ENCODE data around the gene CCL20.

CCL20 gene

DNA sequence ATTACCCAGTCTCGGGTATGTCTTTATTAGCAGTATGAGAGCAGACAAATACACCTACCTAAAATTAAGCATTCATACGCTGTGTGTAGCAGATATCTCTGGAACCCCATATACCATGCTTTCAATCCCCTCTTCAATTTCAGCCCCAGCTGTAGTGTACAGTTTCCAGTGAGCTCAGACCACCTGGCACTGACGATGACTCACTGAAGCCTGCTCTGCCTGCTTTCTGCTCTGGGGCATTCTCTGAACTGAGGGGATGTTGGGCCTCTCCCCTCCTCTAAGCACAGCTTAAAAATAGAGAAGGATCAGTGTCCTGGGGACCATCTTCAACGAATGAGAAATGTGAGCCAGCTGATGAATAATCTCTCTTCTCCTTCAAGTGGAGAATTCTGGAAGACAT lies 8.7 kb upstream of the CCL20 start:
- no peak for DNase-seq

DNA sequence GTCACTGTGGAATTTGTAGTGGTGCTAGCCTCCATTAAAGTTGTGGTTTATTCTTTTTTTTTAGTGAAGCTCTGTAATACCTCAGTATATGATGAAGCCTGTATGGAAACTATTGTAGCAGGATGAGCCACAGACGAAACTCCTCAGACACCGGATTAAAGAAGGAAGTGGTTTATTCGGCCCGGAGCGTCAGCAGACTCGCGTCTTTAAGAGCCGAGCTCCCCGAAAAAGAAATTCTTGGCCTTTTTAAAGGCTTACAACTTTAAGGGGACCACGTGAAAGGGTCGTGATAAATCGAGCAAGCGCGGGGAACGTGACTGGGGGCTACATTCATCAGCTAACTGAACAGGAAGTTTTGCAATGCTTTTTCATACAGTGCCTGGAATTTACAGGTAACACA lies 8.1 kb upstream of the CCL20 start:
- no peak for DNase-seq

DNA sequence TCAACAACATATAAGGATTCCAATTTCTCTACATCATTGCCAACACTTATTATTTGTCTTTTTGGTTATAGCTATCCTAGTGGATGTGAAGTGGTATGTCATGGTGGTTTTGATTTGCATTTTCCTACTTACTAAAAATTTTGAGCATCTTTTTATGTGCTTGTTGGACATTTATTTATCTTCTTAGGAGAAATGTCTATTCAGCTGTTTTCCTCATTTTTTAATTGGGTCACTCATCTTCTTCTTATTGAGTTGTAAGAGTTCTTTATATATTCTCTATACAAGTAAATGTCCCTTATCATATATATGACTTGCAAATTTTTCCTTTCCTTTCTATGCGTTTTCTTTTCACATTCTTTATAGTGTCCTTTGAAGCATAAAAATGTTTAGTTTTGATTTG lies 4.7 kb upstream of the CCL20 start:
- DNase-seq: no peak

DNA sequence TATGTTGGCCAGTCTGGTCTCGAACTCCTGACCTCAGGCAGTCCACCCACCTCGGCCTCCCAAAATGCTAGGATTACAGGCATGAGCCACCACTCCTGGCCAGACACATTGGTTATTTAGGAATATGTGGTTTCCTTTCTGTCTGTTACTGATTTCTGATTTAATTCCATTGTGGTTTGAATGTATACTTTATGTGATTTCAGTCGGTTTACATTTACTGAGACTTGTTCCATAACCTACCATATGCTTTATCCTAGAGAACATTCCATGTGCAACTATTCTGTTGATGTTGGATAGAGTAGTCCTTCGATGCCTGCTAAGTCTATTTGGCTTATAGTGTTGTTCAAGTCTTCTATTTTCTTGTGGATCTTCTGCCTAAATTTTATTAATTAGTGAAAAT lies 1.6 kb upstream of the CCL20 start:
- DNase-seq: no peak

DNA sequence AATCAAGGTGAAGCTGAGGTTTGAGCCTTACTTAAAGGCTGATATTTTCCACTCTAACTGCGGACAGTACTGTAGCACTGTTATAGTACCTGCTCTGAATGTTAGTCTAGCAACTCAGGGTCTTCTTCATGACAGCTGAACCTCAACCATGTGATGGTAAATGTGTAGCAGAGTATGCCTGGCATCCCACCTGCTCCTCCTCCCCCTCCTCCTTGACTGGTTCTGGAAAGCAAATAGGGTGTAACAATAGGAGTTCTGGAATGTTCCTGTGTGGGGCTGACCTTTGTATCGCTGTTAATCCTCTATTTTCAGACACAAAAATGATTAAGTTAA lies 447 bp upstream of the CCL20 start:
- no peak for DNase-seq

DNA sequence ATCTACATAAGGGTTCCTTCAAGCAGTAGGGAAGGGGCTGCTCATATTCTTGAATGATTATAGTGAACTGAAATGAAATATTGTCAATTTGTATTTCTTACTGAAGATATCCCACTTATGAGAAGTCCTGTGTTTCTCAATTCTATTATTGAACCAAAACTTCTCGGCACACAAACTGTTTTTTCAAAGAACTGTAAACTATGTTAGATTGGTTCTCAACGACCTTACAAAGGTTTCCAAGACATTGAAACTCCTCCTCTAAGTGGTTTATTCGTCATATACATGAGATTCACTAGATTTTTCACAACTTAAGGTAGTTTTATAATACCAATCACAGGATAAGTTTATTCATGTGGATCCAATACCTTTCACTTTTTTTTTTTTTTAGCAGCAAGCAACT lies 1.4 kb downstream of the CCL20 start:
- DNase-seq: no peak

DNA sequence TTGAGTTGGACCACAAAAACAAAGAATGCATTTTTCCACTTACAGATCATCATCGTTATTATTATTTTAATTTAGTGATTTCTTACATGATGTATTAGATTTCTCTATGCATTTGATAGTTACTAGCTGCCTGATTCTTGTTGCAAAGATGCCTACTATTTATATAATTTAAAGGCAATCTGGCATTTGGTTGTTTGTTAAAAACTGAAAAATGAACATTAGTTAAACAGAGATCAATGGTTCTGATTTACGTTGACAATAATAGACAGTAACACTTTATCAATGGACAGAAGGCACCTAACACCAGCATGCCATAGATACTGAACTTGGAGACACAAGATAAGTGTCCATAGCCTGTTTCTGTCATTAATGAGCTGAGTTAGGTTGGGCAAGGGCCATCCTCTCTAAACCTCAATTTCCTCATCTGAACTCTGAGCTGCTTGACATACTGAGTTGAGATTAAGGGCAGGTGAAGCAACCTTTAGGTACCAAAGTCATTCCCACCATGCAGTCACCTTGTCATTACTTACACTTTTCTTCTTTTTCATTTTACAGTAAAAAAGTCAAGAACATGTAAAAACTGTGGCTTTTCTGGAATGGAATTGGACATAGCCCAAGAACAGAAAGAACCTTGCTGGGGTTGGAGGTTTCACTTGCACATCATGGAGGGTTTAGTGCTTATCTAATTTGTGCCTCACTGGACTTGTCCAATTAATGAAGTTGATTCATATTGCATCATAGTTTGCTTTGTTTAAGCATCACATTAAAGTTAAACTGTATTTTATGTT lies 3.1 kb downstream of the CCL20 start:
- no peak for DNase-seq

DNA sequence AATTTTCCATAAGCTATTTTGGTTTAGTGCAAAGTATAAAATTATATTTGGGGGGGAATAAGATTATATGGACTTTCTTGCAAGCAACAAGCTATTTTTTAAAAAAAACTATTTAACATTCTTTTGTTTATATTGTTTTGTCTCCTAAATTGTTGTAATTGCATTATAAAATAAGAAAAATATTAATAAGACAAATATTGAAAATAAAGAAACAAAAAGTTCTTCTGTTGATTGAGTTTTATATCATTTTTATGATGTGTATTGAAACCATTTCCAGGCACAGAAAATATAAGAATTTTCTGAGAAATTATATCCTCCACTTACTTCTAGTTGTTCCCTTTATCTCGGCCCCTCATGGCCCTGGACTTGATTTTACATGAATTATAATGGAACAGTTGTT lies 3.7 kb downstream of the CCL20 start:
- no peak for DNase-seq

DNA sequence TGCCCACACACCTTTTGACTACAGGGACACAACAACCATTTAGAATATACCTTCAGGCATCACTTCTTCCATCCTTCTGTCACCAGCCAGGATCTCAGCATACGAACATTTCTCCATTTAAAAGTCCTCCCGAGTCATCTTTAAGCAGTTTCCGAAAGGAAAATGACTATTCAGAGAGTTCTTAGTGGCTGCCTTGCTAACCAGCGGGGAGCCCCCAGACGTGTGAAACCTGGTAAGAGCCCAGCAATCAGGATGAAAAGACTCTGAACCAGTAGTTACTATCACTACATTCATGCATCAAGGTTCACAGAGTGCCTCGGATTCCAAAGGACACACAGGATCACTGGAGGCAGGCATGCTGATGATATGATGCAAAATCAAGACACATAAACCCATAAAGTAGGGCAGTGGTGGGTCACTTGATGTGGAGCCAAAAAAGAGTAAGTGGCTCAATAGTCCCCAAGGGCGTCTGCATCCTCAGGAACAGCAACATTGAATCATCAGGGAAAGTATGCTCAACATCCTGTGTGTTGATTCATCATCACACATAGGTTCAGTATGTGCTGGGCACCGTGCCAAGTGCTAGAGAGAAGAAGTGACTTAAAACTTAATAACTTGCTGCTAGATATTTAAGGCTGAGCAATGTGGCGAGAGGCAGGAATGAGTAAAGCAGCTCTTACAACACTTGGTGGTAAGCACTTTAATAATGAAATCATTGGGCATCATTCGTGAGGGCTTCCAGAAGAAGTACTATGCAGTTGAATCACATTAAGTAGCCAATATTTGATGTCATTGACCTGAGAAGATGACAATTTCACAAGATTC lies 4.4 kb downstream of the CCL20 start:
- peak; percentile 22 for DNase-seq

DNA sequence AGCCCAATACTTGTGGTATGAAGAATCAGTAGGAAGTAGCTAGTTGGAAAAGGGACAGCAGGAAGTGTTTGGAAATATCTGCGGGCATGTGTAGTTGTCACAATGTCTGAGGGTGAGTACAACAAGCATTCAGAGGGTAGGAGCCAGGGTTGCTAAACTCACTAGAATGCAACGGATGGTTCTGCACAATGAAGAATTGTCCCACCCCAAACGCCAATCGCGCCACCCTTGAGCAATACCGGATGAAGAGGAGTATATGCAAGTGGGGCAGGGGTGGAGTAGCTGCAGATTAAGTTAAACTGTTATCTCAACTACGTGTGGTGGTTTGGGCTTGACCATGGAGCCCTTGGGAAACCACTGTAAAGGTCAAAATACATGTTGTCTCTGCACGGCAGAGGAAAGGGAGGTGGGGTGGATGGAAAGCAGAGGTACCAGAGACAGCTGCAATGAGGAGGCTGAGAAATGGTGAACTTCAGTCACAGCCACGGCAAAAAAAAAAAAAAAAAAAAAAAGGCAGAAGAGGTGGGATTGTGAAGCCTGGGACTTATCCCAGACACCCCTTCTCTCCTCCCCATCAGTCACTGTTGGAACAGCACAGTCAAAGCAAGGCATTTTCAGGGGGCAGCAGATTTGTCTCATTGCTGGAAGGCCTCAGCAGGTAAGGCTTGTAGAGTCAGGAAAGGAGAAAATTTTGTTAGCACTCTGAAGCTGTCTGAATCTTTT lies 5.2 kb downstream of the CCL20 start:
- no peak for DNase-seq

DNA sequence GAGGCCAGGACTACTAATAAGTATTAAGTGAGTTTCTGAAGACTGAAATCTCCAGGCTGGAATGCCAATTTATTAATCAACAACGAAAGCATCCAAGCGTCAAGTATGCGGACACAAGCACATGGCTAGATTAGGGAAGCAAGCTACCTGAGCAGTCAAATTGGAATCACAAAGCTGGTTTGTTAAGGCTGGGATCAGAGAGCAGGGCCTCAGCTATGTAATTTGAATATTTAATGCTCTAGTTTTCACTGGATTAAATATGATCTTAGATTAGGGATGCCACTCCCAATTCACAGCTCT lies 5.7 kb downstream of the CCL20 start:
- no peak for DNase-seq

DNA sequence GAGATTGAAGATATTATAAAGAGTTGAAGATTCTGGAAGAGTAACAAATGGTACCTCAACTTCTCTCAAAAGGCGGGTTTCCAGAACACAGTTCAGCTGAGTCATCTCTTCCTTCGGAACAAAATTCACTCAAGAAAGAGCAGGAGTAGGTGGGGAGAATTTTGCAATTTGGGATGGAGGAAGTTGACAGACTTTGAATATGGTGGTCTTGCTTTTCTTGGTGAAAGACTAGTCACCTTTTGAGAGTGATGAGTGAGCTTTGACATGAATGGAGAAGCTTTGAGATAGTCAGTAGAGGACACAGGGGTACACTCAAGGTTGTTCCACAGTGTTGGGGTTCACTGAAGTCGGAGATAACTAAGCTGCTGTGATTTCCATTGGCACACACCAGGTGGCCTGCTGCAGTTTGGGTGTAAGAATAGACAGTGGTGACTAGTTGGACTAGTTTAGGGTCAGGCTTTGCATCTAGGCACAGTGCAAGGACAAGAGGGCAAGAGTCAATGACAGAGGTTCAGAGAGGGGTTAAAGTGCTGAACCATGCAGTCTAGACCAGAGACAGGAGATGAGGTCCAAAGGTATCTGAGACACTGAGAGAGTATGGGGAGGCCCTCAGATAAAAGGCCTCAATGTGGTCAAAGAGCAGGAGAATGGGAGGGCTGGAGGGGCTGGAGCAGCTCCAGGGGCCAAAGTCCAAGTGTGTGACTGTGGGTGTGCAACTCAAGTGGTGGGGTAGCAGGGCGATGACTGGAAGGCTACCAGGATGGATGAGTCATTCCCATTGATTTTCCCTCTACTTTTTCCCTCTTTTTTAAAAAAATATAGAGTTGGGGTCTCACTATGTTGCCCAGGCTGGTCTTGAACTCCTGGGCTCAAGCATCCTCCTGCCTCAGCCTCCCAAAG lies 7.7 kb downstream of the CCL20 start:
- no peak for DNase-seq

DNA sequence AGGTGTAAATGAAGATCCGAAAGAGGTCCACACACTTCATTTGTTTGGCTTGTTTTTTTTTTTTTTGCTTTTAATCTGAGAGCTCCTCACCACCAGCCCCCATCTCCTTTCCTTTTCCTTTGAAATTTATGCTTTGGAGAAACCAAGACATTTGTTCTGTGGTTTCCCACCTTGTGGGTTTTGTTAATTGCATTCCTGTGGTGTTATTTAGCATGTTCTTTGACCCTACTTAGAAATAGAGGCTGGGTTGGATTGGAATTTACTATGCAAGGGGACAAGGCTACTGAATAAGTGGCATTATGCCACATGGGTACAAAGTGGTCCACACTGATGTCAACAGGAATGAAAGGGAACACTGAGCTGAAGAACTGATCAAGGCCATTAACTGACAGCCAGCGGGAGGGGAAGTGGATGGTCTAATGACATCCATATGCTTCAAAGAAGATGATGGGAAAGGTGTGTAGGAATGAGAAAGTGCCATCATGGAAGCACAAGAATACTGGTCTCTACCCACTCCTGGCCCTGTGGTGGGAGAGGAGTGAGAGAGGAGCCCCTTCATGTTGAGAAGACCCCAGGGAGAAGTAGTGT lies 8.9 kb downstream of the CCL20 start:
- DNase-seq: no peak

DNA sequence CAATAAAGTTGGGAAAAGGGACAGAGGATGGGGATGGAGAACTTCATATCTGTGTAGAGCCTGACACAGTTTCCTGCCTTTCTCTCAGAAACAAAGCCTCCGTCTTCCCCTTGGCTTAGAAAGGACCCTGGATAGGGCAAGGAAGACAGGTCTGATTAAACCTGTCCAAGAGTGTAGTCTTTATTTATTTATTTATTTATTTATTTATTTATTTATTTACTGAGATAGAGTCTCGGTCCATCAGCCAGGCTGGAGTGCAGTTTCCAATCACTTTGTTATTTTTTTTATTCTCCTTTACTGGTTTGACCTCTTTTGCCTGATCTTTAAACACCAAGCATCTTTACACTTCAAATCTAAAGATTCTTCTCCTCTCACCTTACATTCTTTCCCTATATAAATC lies 10.3 kb downstream of the CCL20 start:
- no peak for DNase-seq

DNA sequence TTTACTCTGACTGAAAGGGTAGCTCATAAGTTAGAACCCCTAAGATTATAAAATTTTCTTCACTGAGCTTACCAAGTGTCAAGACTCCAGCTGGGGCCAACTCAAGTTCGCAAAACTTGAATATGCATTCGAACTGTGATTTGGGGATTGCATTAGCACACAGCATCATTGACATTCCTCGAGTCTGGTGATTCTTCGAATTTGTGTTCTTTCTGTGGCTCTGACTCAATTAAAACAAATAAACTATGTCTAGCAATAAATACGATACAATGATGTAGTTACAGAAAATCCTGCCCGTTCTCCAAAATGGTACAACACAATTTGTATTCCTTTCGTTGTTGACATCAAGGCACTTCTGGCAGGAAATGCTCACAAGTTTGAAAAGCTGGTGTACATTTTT lies 11.1 kb downstream of the CCL20 start:
- DNase-seq: no peak

DNA sequence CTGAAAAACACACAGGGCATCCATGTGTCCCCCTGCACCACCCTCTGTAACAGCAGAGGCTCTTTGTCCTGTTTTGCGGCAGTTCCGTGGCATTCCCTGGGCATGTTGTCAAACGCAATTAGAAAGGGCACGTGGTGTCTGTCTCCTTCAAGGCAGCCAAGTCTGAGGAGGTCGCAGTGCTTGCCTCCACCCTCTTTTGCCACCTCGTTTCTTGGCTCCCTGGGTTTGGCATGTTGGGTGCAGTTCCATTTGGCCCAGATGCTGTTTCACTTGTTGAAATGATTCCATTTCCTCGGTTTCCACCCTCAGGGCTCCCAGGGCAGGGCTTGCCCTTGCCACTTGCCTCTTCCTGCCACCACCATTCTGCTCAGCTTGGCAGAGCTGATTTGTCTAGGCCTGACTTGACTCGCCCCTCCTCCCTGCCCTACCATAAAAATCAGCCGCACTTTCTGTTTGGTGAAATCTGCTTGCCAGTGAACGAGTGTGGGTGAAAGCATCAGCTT lies 12.4 kb downstream of the CCL20 start:
- DNase-seq: no peak

DNA sequence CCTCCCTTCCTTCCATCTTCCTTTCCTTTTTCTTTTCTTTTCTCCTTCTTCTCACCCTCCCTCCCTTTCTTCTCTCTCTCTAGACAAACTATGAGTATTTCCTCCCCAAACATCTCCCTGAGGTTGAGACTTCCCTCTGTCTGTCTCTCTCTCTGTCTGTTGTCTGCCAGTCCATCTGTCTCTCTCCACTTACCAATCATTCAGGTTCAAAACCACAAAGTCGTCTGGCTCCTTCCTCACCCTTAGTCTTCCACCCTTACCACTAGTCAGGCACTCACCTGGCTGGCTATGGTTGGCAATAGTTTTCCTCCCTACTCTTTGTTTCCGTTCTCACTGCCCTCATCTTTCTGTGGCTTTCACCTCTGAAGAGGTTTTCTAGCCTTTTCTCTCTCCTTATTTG lies 12.9 kb downstream of the CCL20 start:
- no peak for DNase-seq

DNA sequence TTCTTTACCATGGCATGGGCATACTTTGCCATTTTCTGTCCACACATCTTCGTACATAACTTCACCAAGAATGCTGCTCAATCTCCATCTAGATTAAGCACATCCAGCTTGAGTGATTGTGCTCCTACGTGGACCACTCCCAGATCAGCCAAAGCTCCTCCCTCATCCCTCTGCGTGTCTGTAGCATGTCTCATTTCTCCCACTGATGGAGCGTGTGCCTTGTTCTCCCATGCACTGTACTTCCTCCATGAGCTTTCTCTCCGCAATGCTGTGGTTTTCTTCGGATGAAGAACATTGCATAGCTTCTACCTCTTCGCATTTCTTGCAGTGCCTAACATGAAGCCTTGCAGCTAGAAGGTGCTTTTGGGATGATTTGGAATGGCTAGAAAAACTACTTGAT lies 13.5 kb downstream of the CCL20 start:
- no peak for DNase-seq

DNA sequence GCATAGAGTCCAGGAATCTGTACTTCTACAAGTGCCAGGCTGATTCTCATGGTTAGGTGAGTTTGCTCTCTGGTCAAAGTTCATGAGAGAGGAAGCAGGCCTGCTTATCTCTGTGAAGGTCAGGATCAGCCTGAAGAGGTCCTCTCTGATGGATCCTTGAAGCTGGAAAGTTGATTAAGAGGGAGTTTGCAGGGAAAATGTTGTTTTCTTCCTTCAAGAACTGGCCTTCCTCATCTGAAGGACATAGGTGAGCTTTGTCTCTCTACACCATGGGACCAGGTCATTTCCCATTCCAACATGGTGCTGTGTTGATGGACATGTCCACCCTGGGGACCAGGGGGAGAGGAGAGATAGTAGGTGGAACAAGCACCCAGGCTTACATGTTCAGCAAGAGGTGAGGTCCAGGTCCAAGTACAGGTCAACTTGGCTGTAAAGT lies 14.9 kb downstream of the CCL20 start:
- no peak for DNase-seq

DNA sequence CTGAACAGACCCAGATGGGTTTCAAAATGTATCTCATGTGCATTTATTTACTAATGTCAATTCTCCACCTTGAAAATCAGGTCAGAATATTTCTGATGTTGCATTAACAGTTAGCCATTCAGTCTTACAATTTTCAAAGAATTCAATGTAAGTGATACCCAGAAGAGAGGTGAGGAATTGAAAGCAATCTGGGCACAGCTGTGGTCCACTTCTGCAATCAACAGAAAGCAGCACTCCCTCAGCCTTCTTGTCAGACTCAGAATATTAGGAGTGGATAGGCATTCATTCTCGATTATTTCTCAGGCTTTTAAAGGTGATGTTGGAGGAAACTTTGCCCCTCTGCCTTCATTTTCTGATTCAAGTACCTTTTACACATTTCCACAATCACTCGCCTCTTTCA lies 15.7 kb downstream of the CCL20 start:
- DNase-seq: no peak

DNA sequence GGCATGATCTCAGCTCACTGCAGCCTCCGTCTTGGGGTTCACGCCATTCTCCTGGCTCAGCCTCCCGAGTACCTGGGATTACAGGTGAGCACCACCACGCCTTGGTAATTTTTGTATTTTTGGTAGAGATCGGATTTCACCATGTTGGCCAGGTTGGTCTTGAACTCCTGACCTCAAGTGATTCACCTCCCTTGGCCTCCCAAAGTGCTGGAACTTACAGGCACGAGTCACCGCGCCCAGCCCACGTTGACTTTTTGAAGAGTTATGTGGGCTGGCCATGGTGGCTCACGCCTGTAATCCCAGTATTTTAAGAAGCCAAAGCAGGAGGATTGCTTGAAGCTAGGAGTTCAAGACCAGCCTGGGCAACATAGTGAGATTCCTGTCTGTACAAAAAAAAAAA lies 20.8 kb downstream of the CCL20 start:
- DNase-seq: no peak

DNA sequence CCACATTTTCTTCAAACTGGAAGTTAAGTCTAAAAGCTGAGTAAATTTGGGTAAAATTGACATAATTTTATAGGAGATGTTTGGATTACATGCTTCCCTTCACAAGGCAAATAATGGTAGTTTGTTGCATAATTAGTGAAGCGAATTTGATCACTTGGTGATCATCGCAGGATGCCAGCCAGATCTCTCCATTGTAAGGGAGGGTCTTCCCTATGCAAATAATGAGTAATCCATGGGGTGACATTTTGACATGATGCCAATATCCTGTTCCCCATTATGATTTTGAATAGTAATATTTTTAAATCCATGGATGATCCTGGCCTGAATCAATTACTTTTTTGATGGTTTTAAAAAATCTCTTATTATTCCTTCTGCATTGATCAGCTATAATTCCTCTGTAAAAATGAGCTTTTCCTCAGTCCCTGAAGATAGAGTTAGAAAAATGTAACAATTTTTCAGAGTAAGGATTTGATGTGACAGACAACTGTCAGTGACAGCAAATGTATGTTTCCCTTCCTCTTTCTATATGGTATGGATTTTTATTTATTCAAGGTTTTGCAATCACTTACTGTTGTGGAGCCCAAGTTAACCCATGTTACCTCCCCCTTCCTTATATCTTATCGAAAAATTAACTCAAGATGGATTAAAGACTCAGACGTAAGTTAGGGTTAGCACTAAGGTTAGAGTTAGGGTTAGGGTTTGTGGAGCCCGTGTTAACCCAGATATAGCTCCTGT lies 21.4 kb downstream of the CCL20 start:
- DNase-seq: no peak
